A549 (cell line): Measurements from ENCODE around the gene ANXA6.

ENCODE experiments used
- EP300 ChIP-seq, 2 experiments: fragments of >200 bp; sonication (Bioruptor Twin); formaldehyde crosslinking; IDR thresholded peaks; 2 replicates in 1 of 2; 3 replicates in 1 of 2; pipeline ENCODE4 v1.6.1; 2016 to 2017
- FOSL2 ChIP-seq, 2 experiments: fragments of 450-650 bp in 1 of 2; fragments of >200 bp in 1 of 2; sonication (Bioruptor Twin) in 1 of 2; formaldehyde crosslinking; IDR thresholded peaks; 2 replicates each; pipeline versions ENCODE4 v1.5.0 to v1.6.1; 2016 to 2020; ENCODE audit warnings: mild to moderate bottlenecking in 1 of 2, moderate library complexity in 1 of 2
- POLR2A ChIP-seq: IDR thresholded peaks from 2 replicates; pipeline ENCODE4 v1.6.1; 2012; ENCODE audit warnings: mild to moderate bottlenecking, low read length
- TF ChIP-seq, protein P1 (sequence below): fragments of >200 bp; sonication (Bioruptor Twin); formaldehyde crosslinking; IDR thresholded peaks from 3 replicates; pipeline ENCODE4 v1.5.1; 2016

DNA sequence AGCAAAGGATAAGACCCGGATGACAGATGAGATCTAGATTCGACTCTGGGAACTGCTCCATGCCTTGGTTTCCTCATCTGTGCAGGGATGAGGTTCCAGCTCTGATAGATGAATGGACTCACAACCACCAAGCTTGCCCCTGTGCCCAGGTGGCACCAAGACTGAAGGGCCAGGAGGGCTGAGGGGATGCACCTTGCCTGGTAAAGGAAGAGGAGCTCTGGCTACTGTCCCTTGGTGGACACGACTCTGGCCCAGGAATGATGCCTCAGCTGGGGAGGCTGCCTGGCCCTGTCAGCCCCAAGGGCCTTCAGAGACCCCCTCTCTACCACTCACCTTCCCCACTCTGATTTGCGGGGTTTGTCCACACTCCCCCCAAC, 24.9 kb upstream of the ANXA6 start:
- TF ChIP-seq EP300 (IDR thresholded peaks at IDR 0.05), result no peak
- TF ChIP-seq FOSL2 (IDR thresholded peaks at IDR 0.05), result no peak
- no peak for TF ChIP-seq FOSL2 (CRISPR knock-in tag; IDR thresholded peaks at IDR 0.05)
- TF ChIP-seq POLR2A, result no peak
- TF ChIP-seq, protein P1, sequence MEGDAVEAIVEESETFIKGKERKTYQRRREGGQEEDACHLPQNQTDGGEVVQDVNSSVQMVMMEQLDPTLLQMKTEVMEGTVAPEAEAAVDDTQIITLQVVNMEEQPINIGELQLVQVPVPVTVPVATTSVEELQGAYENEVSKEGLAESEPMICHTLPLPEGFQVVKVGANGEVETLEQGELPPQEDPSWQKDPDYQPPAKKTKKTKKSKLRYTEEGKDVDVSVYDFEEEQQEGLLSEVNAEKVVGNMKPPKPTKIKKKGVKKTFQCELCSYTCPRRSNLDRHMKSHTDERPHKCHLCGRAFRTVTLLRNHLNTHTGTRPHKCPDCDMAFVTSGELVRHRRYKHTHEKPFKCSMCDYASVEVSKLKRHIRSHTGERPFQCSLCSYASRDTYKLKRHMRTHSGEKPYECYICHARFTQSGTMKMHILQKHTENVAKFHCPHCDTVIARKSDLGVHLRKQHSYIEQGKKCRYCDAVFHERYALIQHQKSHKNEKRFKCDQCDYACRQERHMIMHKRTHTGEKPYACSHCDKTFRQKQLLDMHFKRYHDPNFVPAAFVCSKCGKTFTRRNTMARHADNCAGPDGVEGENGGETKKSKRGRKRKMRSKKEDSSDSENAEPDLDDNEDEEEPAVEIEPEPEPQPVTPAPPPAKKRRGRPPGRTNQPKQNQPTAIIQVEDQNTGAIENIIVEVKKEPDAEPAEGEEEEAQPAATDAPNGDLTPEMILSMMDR, result no peak
